ENCODE results near the gene TSPOAP1.
A peak's percentile ranks its signal among the peaks of the same experiment; 100 is the strongest.

Gene TSPOAP1

GRCh38 chr17:58328195-58329034 lies at the start of gene TSPOAP1:
TSPOAP1 (minus strand) TSS chr17:58328795; CDS start chr17:58327920, 875 bp downstream.
- DNase-seq: peak; percentile 67

GRCh38 chr17:58377661-58378060 lies 49.1 kb upstream of the TSPOAP1 start:
- no peak for DNase-seq

GRCh38 chr17:58377093-58377601 lies 48.6 kb upstream of the TSPOAP1 start:
- DNase-seq: no peak

GRCh38 chr17:58376472-58377000 lies 47.9 kb upstream of the TSPOAP1 start:
- DNase-seq: no peak

- DNase-seq: no peak
These were observed 47.2 kb upstream of the TSPOAP1 start for GRCh38 chr17:58375811-58376210.

- DNase-seq: no peak
These were observed 46.7 kb upstream of the TSPOAP1 start for GRCh38 chr17:58375256-58375655.

- DNase-seq: no peak
These were observed 45.3 kb upstream of the TSPOAP1 start for GRCh38 chr17:58373923-58374322.

- no peak for DNase-seq
These were observed 44.4 kb upstream of the TSPOAP1 start for GRCh38 chr17:58373003-58373402.

GRCh38 chr17:58371300-58371950 lies 42.8 kb upstream of the TSPOAP1 start:
- no peak for DNase-seq

- no peak for DNase-seq
These were observed 42.1 kb upstream of the TSPOAP1 start for GRCh38 chr17:58370716-58371115.

- no peak for DNase-seq
These were observed 41.7 kb upstream of the TSPOAP1 start for GRCh38 chr17:58370309-58370708.

GRCh38 chr17:58369214-58370031 lies 40.8 kb upstream of the TSPOAP1 start:
- DNase-seq: no peak

- no peak for DNase-seq
These were observed 40.2 kb upstream of the TSPOAP1 start for GRCh38 chr17:58368860-58369213.

- no peak for DNase-seq
These were observed 38.9 kb upstream of the TSPOAP1 start for GRCh38 chr17:58367461-58367860.

GRCh38 chr17:58365980-58366595 lies 37.5 kb upstream of the TSPOAP1 start:
- DNase-seq: no peak

- DNase-seq: no peak
These were observed 36.8 kb upstream of the TSPOAP1 start for GRCh38 chr17:58365185-58365979.

- DNase-seq: no peak
These were observed 35.8 kb upstream of the TSPOAP1 start for GRCh38 chr17:58364270-58364942.

- no peak for DNase-seq
These were observed 35.0 kb upstream of the TSPOAP1 start for GRCh38 chr17:58363457-58364185.

- no peak for DNase-seq
These were observed 33.9 kb upstream of the TSPOAP1 start for GRCh38 chr17:58362368-58363014.
